Nephron progenitor cell (in vitro differentiated cells): Measurements from ENCODE around the gene MYLK4.
A peak's percentile ranks its signal among the peaks of the same experiment; 100 is the strongest.

Experiments
- DNase-seq: peaks from one replicate; pipeline ENCODE4 v3.0.0; 2021
- H3K27ac Mint-ChIP-seq: 2 replicates; pipeline ENCODE4 v1.8.0; 2021; ENCODE audit warnings: mild to moderate bottlenecking, moderate library complexity, mixed read lengths
- H3K27me3 Mint-ChIP-seq: 2 replicates; pipeline ENCODE4 v1.8.0; 2021; ENCODE audit warnings: mild to moderate bottlenecking, low read depth, mixed read lengths; ENCODE audit not compliant: poor library complexity
- H3K36me3 Mint-ChIP-seq: 2 replicates; pipeline ENCODE4 v1.8.0; 2021; ENCODE audit warnings: low read depth, mixed read lengths
- H3K4me1 Mint-ChIP-seq: 2 replicates; pipeline ENCODE4 v1.8.0; 2021; ENCODE audit warnings: mixed read lengths
- H3K4me3 Mint-ChIP-seq: 2 replicates; pipeline ENCODE4 v1.8.0; 2021; ENCODE audit warnings: mild to moderate bottlenecking, moderate library complexity, mixed read lengths
- H3K9me3 Mint-ChIP-seq: 2 replicates; pipeline ENCODE4 v1.8.0; 2021; ENCODE audit warnings: mild to moderate bottlenecking, moderate library complexity, mixed read lengths
- CTCF ChIP-seq: fragments of 200-600 bp; sonication (generic); IDR thresholded peaks from 2 replicates; pipeline ENCODE4 v1.5.0; 2021; ENCODE audit warnings: antibody characterized with exemption

The MYLK4 gene

GRCh38 chr6:2632368-2632767, 118.4 kb downstream of the MYLK4 start:
- no peaks in the 10 kb centered on the region for H3K9me3 Mint-ChIP-seq
- peaks cover 28% of the 10 kb centered on the region for H3K27me3 Mint-ChIP-seq

GRCh38 chr6:2630891-2631571, 119.7 kb downstream of the MYLK4 start:
- no peaks in the 10 kb centered on the region for H3K9me3 Mint-ChIP-seq
- H3K27me3 Mint-ChIP-seq, result peaks cover 31% of the 10 kb centered on the region
- peaks cover 20% of the 10 kb centered on the region for H3K4me1 Mint-ChIP-seq
- DNase-seq, result no peak
- H3K27ac Mint-ChIP-seq, result no peak overlapping the region
- H3K36me3 Mint-ChIP-seq, result peaks cover 5% of the 10 kb centered on the region
- no peak overlapping the region for H3K4me3 Mint-ChIP-seq
- no peak for TF ChIP-seq CTCF

More at GRCh38 chr6:2632368-2632767, 118.4 kb downstream of the MYLK4 start:
- no peak for DNase-seq
- Mint-ChIP-seq H3K27ac (no peak overlapping the region), H3K4me1 (peaks cover 20% of the 10 kb centered on the region), H3K4me3 (no peak overlapping the region), H3K36me3 (peaks cover 5% of the 10 kb centered on the region)
- TF ChIP-seq CTCF, result no peak

GRCh38 chr6:2630359-2630758, 120.4 kb downstream of the MYLK4 start:
- peaks cover 27% of the 10 kb centered on the region for H3K27me3 Mint-ChIP-seq
- H3K4me3 Mint-ChIP-seq, result no peak overlapping the region
- no peak overlapping the region for H3K27ac Mint-ChIP-seq
- no peak for TF ChIP-seq CTCF
- H3K4me1 Mint-ChIP-seq, result peaks cover 26% of the 10 kb centered on the region
- no peaks in the 10 kb centered on the region for H3K9me3 Mint-ChIP-seq
- no peak for DNase-seq
- H3K36me3 Mint-ChIP-seq, result peaks cover 5% of the 10 kb centered on the region

- H3K4me3 Mint-ChIP-seq, result no peak overlapping the region
- H3K27me3 Mint-ChIP-seq, result peaks cover 11% of the 10 kb centered on the region
- H3K9me3 Mint-ChIP-seq, result no peaks in the 10 kb centered on the region
- H3K36me3 Mint-ChIP-seq, result peaks cover 5% of the 10 kb centered on the region
- no peak overlapping the region for H3K27ac Mint-ChIP-seq
- TF ChIP-seq CTCF, result no peak
- H3K4me1 Mint-ChIP-seq, result peaks cover 45% of the 10 kb centered on the region
- DNase-seq, result no peak
Observed at GRCh38 chr6:2626401-2626800, 124.3 kb downstream of the MYLK4 start.

GRCh38 chr6:2625581-2625980, 125.1 kb downstream of the MYLK4 start:
- no peak overlapping the region for H3K4me3 Mint-ChIP-seq
- TF ChIP-seq CTCF, result no peak
- no peak overlapping the region for H3K27ac Mint-ChIP-seq
- H3K27me3 Mint-ChIP-seq, result peaks cover 11% of the 10 kb centered on the region
- H3K9me3 Mint-ChIP-seq, result no peaks in the 10 kb centered on the region
- peaks cover 45% of the 10 kb centered on the region for H3K4me1 Mint-ChIP-seq
- DNase-seq, result no peak
- H3K36me3 Mint-ChIP-seq, result peaks cover 5% of the 10 kb centered on the region

- H3K4me1 Mint-ChIP-seq, result peaks cover 45% of the 10 kb centered on the region
- peak overlapping the region; percentile 64 for H3K27ac Mint-ChIP-seq
- H3K27me3 Mint-ChIP-seq, result peaks cover 10% of the 10 kb centered on the region
- no peak overlapping the region for H3K4me3 Mint-ChIP-seq
- H3K9me3 Mint-ChIP-seq, result no peaks in the 10 kb centered on the region
- H3K36me3 Mint-ChIP-seq, result peaks cover 5% of the 10 kb centered on the region
- DNase-seq, result no peak
- no peak for TF ChIP-seq CTCF
Observed at GRCh38 chr6:2624177-2624576, 126.5 kb downstream of the MYLK4 start.
